ENCODE data around the gene NOS2.
"Not testable (repeated sequence)": the region's sequence is repeated elsewhere in the genome, so short reads cannot be mapped to it uniquely, and the experiment has no call there.

The NOS2 gene

GRCh38 chr17:27756467-27757371, 43.6 kb downstream of the NOS2 start:
- no peak overlapping the region for H3K4me3 ChIP-seq (ENCODE audit: low read depth in 1 of 2, low read length in 2 of 2)
- H3K9ac ChIP-seq (ENCODE audit: low read depth in 1 of 2, low read length in 2 of 2) = no peak overlapping the region

GRCh38 chr17:27755706-27756466, 44.4 kb downstream of the NOS2 start:
- no peaks in the 10 kb centered on the region for H3K9me3 ChIP-seq (ENCODE audit: control insufficient read depth in 1 of 2, low read length in 2 of 2)
- no peak overlapping the region for H3K27ac ChIP-seq (ENCODE audit: low read depth, low read length)
- no peak overlapping the region for H3K4me3 ChIP-seq (ENCODE audit: low read depth in 1 of 2, low read length in 2 of 2)
- H3K4me1 ChIP-seq (ENCODE audit: control insufficient read depth in 1 of 2, insufficient read depth in 2 of 2, low read length in 2 of 2) = no peaks in the 10 kb centered on the region
- H3K9ac ChIP-seq (ENCODE audit: low read depth in 1 of 2, low read length in 2 of 2) = no peak overlapping the region
- H3K27me3 ChIP-seq (ENCODE audit: control insufficient read depth in 1 of 2, insufficient read depth in 2 of 2, low read length in 2 of 2) = no peaks in the 10 kb centered on the region
- peaks cover 0 to 4% of the 10 kb centered on the region in 2 donors for H3K36me3 ChIP-seq (ENCODE audit: control insufficient read depth in 1 of 2, insufficient read depth in 2 of 2, low read length in 2 of 2)

More at GRCh38 chr17:27756467-27757371, 43.6 kb downstream of the NOS2 start:
- no peak overlapping the region for H3K27ac ChIP-seq (ENCODE audit: low read depth, low read length)
- H3K27me3 ChIP-seq (ENCODE audit: control insufficient read depth in 1 of 2, insufficient read depth in 2 of 2, low read length in 2 of 2) = no peaks in the 10 kb centered on the region
- no peaks in the 10 kb centered on the region for H3K9me3 ChIP-seq (ENCODE audit: control insufficient read depth in 1 of 2, low read length in 2 of 2)
- peaks cover 0 to 4% of the 10 kb centered on the region in 2 donors for H3K36me3 ChIP-seq (ENCODE audit: control insufficient read depth in 1 of 2, insufficient read depth in 2 of 2, low read length in 2 of 2)
- H3K4me1 ChIP-seq (ENCODE audit: control insufficient read depth in 1 of 2, insufficient read depth in 2 of 2, low read length in 2 of 2) = no peaks in the 10 kb centered on the region

- no peaks in the 10 kb centered on the region for H3K27me3 ChIP-seq (ENCODE audit: control insufficient read depth in 1 of 2, insufficient read depth in 2 of 2, low read length in 2 of 2)
- no peak overlapping the region for H3K27ac ChIP-seq (ENCODE audit: low read depth, low read length)
- peaks cover 0 to 3% of the 10 kb centered on the region in 2 donors for H3K36me3 ChIP-seq (ENCODE audit: control insufficient read depth in 1 of 2, insufficient read depth in 2 of 2, low read length in 2 of 2)
- H3K4me3 ChIP-seq (ENCODE audit: low read depth in 1 of 2, low read length in 2 of 2) = no peak overlapping the region
- H3K9ac ChIP-seq (ENCODE audit: low read depth in 1 of 2, low read length in 2 of 2) = no peak overlapping the region
- H3K4me1 ChIP-seq (ENCODE audit: control insufficient read depth in 1 of 2, insufficient read depth in 2 of 2, low read length in 2 of 2) = no peaks in the 10 kb centered on the region
- H3K9me3 ChIP-seq (ENCODE audit: control insufficient read depth in 1 of 2, low read length in 2 of 2) = no peaks in the 10 kb centered on the region
Observed at GRCh38 chr17:27754549-27754948, 45.8 kb downstream of the NOS2 start.

- H3K9ac ChIP-seq (ENCODE audit: low read depth in 1 of 2, low read length in 2 of 2); H3K4me3 ChIP-seq (ENCODE audit: low read depth in 1 of 2, low read length in 2 of 2); H3K36me3 ChIP-seq (ENCODE audit: control insufficient read depth in 1 of 2, insufficient read depth in 2 of 2, low read length in 2 of 2); H3K27ac ChIP-seq (ENCODE audit: low read depth, low read length); H3K4me1 ChIP-seq (ENCODE audit: control insufficient read depth in 1 of 2, insufficient read depth in 2 of 2, low read length in 2 of 2); H3K9me3 ChIP-seq (ENCODE audit: control insufficient read depth in 1 of 2, low read length in 2 of 2); H3K27me3 ChIP-seq (ENCODE audit: control insufficient read depth in 1 of 2, insufficient read depth in 2 of 2, low read length in 2 of 2): not testable (repeated sequence)
Observed at GRCh38 chr17:27753726-27754125, 46.6 kb downstream of the NOS2 start.

GRCh38 chr17:27752831-27753619, 47.3 kb downstream of the NOS2 start:
- H3K27ac ChIP-seq (ENCODE audit: low read depth, low read length); H3K36me3 ChIP-seq (ENCODE audit: control insufficient read depth in 1 of 2, insufficient read depth in 2 of 2, low read length in 2 of 2); H3K9ac ChIP-seq (ENCODE audit: low read depth in 1 of 2, low read length in 2 of 2); H3K9me3 ChIP-seq (ENCODE audit: control insufficient read depth in 1 of 2, low read length in 2 of 2); H3K4me3 ChIP-seq (ENCODE audit: low read depth in 1 of 2, low read length in 2 of 2); H3K4me1 ChIP-seq (ENCODE audit: control insufficient read depth in 1 of 2, insufficient read depth in 2 of 2, low read length in 2 of 2); H3K27me3 ChIP-seq (ENCODE audit: control insufficient read depth in 1 of 2, insufficient read depth in 2 of 2, low read length in 2 of 2): not testable (repeated sequence)

- Histone ChIP-seq H3K27me3 (ENCODE audit: control insufficient read depth in 1 of 2, insufficient read depth in 2 of 2, low read length in 2 of 2) (no peaks in the 10 kb centered on the region), H3K9me3 (ENCODE audit: control insufficient read depth in 1 of 2, low read length in 2 of 2) (no peaks in the 10 kb centered on the region), H3K27ac (ENCODE audit: low read depth, low read length) (no peak overlapping the region), H3K9ac (ENCODE audit: low read depth in 1 of 2, low read length in 2 of 2) (no peak overlapping the region), H3K4me3 (ENCODE audit: low read depth in 1 of 2, low read length in 2 of 2) (no peak overlapping the region), H3K36me3 (ENCODE audit: control insufficient read depth in 1 of 2, insufficient read depth in 2 of 2, low read length in 2 of 2) (no peaks in the 10 kb centered on the region), H3K4me1 (ENCODE audit: control insufficient read depth in 1 of 2, insufficient read depth in 2 of 2, low read length in 2 of 2) (no peaks in the 10 kb centered on the region)
Observed at GRCh38 chr17:27751622-27752490, 48.5 kb downstream of the NOS2 start.

GRCh38 chr17:27751166-27751565, 49.2 kb downstream of the NOS2 start:
- no peaks in the 10 kb centered on the region for H3K4me1 ChIP-seq (ENCODE audit: control insufficient read depth in 1 of 2, insufficient read depth in 2 of 2, low read length in 2 of 2)
- no peaks in the 10 kb centered on the region for H3K36me3 ChIP-seq (ENCODE audit: control insufficient read depth in 1 of 2, insufficient read depth in 2 of 2, low read length in 2 of 2)
- no peak overlapping the region for H3K9ac ChIP-seq (ENCODE audit: low read depth in 1 of 2, low read length in 2 of 2)
- H3K9me3 ChIP-seq (ENCODE audit: control insufficient read depth in 1 of 2, low read length in 2 of 2) = no peaks in the 10 kb centered on the region
- H3K27ac ChIP-seq (ENCODE audit: low read depth, low read length) = no peak overlapping the region
- no peaks in the 10 kb centered on the region for H3K27me3 ChIP-seq (ENCODE audit: control insufficient read depth in 1 of 2, insufficient read depth in 2 of 2, low read length in 2 of 2)
- H3K4me3 ChIP-seq (ENCODE audit: low read depth in 1 of 2, low read length in 2 of 2) = no peak overlapping the region

- H3K27ac ChIP-seq (ENCODE audit: low read depth, low read length); H3K27me3 ChIP-seq (ENCODE audit: control insufficient read depth in 1 of 2, insufficient read depth in 2 of 2, low read length in 2 of 2); H3K4me3 ChIP-seq (ENCODE audit: low read depth in 1 of 2, low read length in 2 of 2); H3K36me3 ChIP-seq (ENCODE audit: control insufficient read depth in 1 of 2, insufficient read depth in 2 of 2, low read length in 2 of 2); H3K9me3 ChIP-seq (ENCODE audit: control insufficient read depth in 1 of 2, low read length in 2 of 2); H3K9ac ChIP-seq (ENCODE audit: low read depth in 1 of 2, low read length in 2 of 2); H3K4me1 ChIP-seq (ENCODE audit: control insufficient read depth in 1 of 2, insufficient read depth in 2 of 2, low read length in 2 of 2): not testable (repeated sequence)
Observed at GRCh38 chr17:27749562-27750150, 50.7 kb downstream of the NOS2 start.

GRCh38 chr17:27748360-27748825, 51.9 kb downstream of the NOS2 start:
- H3K4me3 ChIP-seq (ENCODE audit: low read depth in 1 of 2, low read length in 2 of 2) = no peak overlapping the region
- no peaks in the 10 kb centered on the region for H3K36me3 ChIP-seq (ENCODE audit: control insufficient read depth in 1 of 2, insufficient read depth in 2 of 2, low read length in 2 of 2)
- H3K4me1 ChIP-seq (ENCODE audit: control insufficient read depth in 1 of 2, insufficient read depth in 2 of 2, low read length in 2 of 2) = no peaks in the 10 kb centered on the region
- no peak overlapping the region for H3K9ac ChIP-seq (ENCODE audit: low read depth in 1 of 2, low read length in 2 of 2)
- no peaks in the 10 kb centered on the region for H3K27me3 ChIP-seq (ENCODE audit: control insufficient read depth in 1 of 2, insufficient read depth in 2 of 2, low read length in 2 of 2)
- H3K27ac ChIP-seq (ENCODE audit: low read depth, low read length) = no peak overlapping the region
- no peaks in the 10 kb centered on the region for H3K9me3 ChIP-seq (ENCODE audit: control insufficient read depth in 1 of 2, low read length in 2 of 2)
